ENCODE data around the gene ROCK1. TPM values are rescaled to one million over a fixed set of nuclear protein-coding genes. Genes with fewer than 3 reads are reported as not detected.

ROCK1 gene
- total RNA-seq, 1 donor from 2014 or later: 59.9 TPM

DNA sequence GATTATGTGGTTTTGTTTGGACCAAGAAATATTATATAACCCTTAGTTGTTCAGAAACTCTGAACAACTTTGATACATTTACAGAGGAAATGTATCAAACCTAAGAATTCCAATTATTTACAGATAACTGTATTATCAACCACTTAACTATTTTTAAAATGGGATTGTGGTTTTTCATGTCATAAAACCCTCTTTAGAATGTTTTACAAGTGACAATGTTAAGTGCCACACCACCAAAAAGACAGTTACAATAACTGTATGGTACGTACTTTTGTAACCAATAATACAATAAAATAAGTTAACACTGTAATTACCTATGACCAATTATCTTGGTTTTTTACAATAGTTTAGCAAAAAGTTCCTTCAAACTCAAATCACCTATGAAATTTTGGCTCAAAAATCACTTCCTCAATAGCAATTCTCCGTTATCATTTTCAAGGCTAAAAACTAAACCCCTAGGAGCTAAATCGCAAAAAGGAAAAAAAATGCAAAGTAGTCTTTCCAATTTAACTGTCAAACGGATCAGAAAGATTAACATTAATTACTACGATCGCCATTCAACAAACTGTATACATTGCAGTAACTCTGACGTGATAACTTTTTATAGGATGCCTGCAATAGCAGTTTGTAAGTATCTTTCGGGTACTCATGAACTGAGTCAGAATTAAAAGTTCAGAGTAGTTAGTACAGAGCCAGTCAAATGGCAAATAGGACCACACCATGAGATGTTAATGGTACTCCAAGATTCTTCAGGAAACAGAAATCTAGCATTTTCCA is 1.5 kb downstream of the ROCK1 start:
- Mint-ChIP-seq H3K9me3 (ENCODE audit: unreplicated experiment) (peaks cover 10% of the 10 kb centered on the region), H3K4me3 (ENCODE audit: unreplicated experiment) (peak overlapping the region; percentile 92), H3K27me3 (ENCODE audit: unreplicated experiment) (peaks cover 3% of the 10 kb centered on the region), H3K27ac (ENCODE audit: unreplicated experiment) (peak overlapping the region; percentile 82), H3K36me3 (ENCODE audit: unreplicated experiment) (peaks cover 4% of the 10 kb centered on the region), H3K4me1 (ENCODE audit: low read depth, unreplicated experiment) (peaks cover 18% of the 10 kb centered on the region)
- TF ChIP-seq, protein P1, sequence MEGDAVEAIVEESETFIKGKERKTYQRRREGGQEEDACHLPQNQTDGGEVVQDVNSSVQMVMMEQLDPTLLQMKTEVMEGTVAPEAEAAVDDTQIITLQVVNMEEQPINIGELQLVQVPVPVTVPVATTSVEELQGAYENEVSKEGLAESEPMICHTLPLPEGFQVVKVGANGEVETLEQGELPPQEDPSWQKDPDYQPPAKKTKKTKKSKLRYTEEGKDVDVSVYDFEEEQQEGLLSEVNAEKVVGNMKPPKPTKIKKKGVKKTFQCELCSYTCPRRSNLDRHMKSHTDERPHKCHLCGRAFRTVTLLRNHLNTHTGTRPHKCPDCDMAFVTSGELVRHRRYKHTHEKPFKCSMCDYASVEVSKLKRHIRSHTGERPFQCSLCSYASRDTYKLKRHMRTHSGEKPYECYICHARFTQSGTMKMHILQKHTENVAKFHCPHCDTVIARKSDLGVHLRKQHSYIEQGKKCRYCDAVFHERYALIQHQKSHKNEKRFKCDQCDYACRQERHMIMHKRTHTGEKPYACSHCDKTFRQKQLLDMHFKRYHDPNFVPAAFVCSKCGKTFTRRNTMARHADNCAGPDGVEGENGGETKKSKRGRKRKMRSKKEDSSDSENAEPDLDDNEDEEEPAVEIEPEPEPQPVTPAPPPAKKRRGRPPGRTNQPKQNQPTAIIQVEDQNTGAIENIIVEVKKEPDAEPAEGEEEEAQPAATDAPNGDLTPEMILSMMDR (IDR thresholded peaks at IDR 0.05; ENCODE audit: partially characterized antibody, unreplicated experiment): no peak
- no peak for DNase-seq

DNA sequence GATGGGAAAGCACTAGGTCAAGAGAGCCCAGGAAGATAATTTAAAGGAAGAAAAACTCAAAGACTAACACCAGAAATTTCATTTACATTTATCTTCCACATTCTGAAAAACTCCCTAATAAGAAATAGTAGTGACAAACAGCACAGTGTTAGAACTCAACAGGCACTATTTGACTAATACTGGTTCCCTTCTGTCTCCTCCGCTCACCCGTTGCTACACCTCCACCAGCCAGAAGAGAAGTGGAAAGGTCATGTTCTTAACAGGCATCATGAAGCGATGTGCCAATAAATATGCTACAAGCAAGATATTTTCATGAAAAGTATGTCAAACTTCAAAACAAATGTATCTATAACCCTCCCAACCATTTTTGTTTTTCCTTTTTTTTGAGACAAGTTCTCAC is 5.7 kb downstream of the ROCK1 start:
- Mint-ChIP-seq H3K4me1 (ENCODE audit: low read depth, unreplicated experiment) (peaks cover 20% of the 10 kb centered on the region), H3K4me3 (ENCODE audit: unreplicated experiment) (peak overlapping the region; percentile 23), H3K27me3 (ENCODE audit: unreplicated experiment) (peaks cover 3% of the 10 kb centered on the region), H3K36me3 (ENCODE audit: unreplicated experiment) (peaks cover 4% of the 10 kb centered on the region), H3K27ac (ENCODE audit: unreplicated experiment) (no peak overlapping the region), H3K9me3 (ENCODE audit: unreplicated experiment) (peaks cover 5% of the 10 kb centered on the region)
- no peak for DNase-seq
- TF ChIP-seq, protein P1 (IDR thresholded peaks at IDR 0.05; ENCODE audit: partially characterized antibody, unreplicated experiment): no peak

DNA sequence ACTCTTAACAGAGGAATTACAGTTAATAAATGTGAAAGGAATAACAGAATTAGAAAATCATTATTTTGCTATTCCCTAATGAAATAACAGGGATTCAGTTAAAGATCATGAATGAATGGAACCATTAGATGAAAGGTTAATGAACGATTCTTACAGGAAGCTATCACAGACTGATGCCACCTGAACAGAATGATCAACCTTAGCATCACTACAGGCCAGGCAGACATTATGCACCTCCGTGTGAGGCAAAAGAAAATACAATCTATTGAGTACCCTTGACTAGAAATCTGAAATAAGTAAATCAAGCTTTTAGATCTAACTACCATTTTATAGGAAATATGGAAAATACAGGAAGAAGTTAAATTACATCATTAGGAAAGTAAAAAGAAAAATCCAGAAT is 10.4 kb downstream of the ROCK1 start:
- Mint-ChIP-seq H3K27me3 (ENCODE audit: unreplicated experiment) (no peaks in the 10 kb centered on the region), H3K4me3 (ENCODE audit: unreplicated experiment) (no peak overlapping the region), H3K36me3 (ENCODE audit: unreplicated experiment) (no peaks in the 10 kb centered on the region), H3K27ac (ENCODE audit: unreplicated experiment) (no peak overlapping the region), H3K9me3 (ENCODE audit: unreplicated experiment) (no peaks in the 10 kb centered on the region), H3K4me1 (ENCODE audit: low read depth, unreplicated experiment) (peaks cover 15% of the 10 kb centered on the region)
- DNase-seq: no peak
- TF ChIP-seq, protein P1 (IDR thresholded peaks at IDR 0.05; ENCODE audit: partially characterized antibody, unreplicated experiment): no peak

DNA sequence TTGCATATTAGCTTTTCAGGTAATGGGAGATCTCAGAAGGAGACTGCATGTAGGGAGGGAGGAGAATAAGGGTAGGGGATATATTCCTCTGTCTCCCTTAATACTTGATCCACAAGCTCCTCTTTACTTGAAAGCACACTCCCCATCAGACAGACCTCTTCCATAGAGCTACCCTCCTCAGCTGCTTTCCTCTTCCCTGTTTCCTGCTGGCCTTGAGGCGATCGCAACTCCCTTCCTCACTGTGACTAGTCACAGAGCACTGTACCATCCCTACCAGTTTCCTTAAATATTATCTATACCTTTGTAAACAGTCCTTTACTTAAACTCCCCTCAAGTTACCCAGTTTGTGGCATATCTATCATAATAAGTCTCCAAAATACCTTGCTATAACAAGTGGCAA is 10.9 kb downstream of the ROCK1 start:
- Mint-ChIP-seq H3K4me3 (ENCODE audit: unreplicated experiment) (no peak overlapping the region), H3K36me3 (ENCODE audit: unreplicated experiment) (no peaks in the 10 kb centered on the region), H3K27me3 (ENCODE audit: unreplicated experiment) (no peaks in the 10 kb centered on the region), H3K9me3 (ENCODE audit: unreplicated experiment) (no peaks in the 10 kb centered on the region), H3K4me1 (ENCODE audit: low read depth, unreplicated experiment) (peaks cover 10% of the 10 kb centered on the region), H3K27ac (ENCODE audit: unreplicated experiment) (no peak overlapping the region)
- TF ChIP-seq, protein P1 (IDR thresholded peaks at IDR 0.05; ENCODE audit: partially characterized antibody, unreplicated experiment): no peak
- no peak for DNase-seq

DNA sequence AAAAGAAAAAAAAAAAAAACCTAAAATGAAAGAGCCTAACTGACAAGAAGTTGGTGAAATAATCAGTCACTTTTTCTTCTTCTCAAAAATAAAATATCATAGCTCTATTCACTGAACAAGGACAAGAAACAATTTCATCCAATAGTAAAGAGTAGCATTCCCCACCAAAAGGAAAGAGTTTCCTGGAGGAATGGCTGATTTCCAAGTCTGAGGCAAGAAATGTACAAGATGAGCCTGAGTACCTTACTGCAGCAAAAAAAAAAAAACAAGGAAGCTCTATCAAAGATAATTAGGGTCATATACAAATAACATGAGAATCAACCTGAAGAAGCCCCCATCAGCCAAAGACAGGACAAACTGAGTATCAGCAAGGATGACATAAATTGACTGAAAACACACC is 11.5 kb downstream of the ROCK1 start:
- Mint-ChIP-seq H3K36me3 (ENCODE audit: unreplicated experiment) (no peaks in the 10 kb centered on the region), H3K9me3 (ENCODE audit: unreplicated experiment) (no peaks in the 10 kb centered on the region), H3K4me3 (ENCODE audit: unreplicated experiment) (no peak overlapping the region), H3K27me3 (ENCODE audit: unreplicated experiment) (no peaks in the 10 kb centered on the region), H3K27ac (ENCODE audit: unreplicated experiment) (no peak overlapping the region), H3K4me1 (ENCODE audit: low read depth, unreplicated experiment) (peaks cover 8% of the 10 kb centered on the region)
- TF ChIP-seq, protein P1 (IDR thresholded peaks at IDR 0.05; ENCODE audit: partially characterized antibody, unreplicated experiment): no peak
- no peak for DNase-seq
